ENCODE data around the gene PIM3.

Gene PIM3

DNA sequence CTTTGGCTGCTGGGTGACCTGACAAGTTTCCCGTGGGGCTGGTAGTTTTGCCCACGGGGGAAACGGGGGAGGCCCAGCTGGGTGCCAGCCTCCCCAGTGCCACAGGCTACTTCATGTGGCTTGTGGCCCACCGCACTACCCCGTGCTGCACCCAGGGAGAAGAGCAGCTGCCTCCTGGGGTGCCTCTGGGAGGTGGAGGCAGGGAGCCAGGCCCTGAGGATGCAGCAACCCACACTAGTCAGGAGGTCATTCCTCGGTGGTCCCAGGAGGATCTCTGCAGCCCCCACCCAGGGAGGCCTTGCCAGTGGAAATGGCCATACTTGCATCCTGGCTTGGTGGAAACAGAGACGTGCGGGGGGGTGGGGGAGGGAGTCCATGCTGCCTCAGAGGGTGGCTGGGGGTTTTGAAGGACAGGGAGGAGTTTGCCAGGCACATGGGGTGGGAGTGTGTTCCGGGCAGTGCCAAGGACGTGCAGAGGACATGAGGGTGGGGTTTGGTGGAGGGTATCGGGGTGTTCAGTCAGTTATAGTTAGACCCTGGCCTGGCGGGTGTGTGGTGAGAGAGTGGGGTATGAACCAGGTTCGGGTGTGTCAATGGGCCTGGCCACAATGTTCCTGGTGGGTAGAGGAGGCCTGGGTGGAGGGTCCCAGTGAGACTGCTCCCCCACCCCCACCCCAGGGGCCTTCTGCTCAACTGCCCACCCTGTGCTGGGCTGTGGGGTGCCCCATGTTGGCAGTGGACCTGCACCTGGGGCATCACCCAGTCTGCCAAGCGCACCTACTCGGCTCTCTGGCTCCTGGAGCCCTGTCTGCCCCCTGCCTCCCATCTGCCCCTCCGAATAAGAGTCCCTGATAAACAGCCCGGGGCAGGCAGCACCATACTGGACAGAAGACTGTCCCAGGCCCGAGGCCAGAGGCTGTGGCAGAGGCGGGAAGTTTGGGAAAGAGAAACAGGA is 3.8 kb downstream of the PIM3 start:
- peak; percentile 20 to 68 for DNase-seq
- Histone ChIP-seq H3K36me3 (peaks cover 17 to 35% (median 35%) of the 10 kb centered on the region in 3 donors), H3K4me3 (peak overlapping the region; percentile 6 to 81), H3K27ac (peak overlapping the region; percentile 88 to 89), H3K9me3 (no peaks in the 10 kb centered on the region), H3K4me1 (peaks cover 0 to 73% (median 46%) of the 10 kb centered on the region in 4 donors), H3K27me3 (no peaks in the 10 kb centered on the region)
- TF ChIP-seq, protein P1, sequence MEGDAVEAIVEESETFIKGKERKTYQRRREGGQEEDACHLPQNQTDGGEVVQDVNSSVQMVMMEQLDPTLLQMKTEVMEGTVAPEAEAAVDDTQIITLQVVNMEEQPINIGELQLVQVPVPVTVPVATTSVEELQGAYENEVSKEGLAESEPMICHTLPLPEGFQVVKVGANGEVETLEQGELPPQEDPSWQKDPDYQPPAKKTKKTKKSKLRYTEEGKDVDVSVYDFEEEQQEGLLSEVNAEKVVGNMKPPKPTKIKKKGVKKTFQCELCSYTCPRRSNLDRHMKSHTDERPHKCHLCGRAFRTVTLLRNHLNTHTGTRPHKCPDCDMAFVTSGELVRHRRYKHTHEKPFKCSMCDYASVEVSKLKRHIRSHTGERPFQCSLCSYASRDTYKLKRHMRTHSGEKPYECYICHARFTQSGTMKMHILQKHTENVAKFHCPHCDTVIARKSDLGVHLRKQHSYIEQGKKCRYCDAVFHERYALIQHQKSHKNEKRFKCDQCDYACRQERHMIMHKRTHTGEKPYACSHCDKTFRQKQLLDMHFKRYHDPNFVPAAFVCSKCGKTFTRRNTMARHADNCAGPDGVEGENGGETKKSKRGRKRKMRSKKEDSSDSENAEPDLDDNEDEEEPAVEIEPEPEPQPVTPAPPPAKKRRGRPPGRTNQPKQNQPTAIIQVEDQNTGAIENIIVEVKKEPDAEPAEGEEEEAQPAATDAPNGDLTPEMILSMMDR (IDR thresholded peaks at IDR 0.05) = no peak
- intact Hi-C loops (cut with DNase I; ENCODE audit: low total_unique reads) = loop anchor here (10.0 kb wide), 1 partner anchor 340 kb away; the partner anchor contains the start of gene PLXNB2

DNA sequence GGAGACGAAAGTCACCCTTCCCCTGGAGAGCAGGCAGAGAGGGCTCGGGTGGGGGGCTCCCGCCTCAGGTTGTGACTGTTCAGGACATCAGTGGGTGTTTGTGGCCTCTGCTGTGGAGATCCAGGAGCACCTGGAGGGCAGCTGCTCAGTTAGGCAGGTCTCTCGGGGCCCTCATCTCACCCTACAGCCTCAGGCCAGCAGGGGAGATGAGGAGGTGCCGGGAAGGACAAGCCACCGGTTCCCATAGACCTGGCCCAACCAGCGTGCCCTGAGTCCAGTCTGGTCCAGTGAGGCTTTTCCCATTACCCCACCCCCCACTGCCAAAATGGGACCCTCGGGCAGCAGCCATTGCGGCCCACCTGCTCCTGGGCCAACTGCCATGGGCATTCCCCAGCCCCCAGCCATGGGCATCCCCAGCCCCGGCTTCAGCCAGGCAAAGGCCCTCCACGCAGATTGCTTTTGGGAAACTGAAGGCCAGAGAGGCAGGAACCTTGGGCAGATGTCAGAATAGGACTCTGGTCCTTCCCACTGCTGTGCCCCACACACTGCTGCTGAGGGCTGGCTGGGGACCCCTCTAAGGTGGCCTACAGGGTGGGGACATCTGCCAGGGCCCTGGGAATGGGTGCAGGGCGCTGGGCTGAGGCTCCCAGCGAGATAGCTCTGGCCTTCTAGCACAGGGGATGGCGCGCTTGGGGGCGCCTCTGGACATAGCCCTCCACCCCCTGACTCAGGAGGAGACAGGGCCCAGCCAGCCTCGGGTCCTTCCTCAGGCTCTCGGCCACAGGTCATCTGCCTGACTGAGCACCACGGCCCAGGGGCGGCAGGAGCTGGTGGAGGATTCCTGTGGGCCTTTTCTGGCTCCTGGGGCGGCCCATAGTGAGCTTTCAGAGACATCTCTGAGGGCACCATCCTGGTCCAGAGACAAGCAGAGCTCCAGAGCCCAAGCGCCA is 4.8 kb downstream of the PIM3 start:
- peak; percentile 20 to 67 for DNase-seq
- Histone ChIP-seq H3K4me1 (peaks cover 0 to 69% (median 44%) of the 10 kb centered on the region in 4 donors), H3K27me3 (no peaks in the 10 kb centered on the region), H3K36me3 (peaks cover 17 to 35% (median 35%) of the 10 kb centered on the region in 3 donors), H3K27ac (peak overlapping the region; percentile 88 to 89), H3K4me3 (peak overlapping the region in 1 of 2 donors; percentile 81), H3K9me3 (no peaks in the 10 kb centered on the region)
- TF ChIP-seq, protein P1 (IDR thresholded peaks at IDR 0.05) = no peak
- intact Hi-C loops (cut with DNase I; ENCODE audit: low total_unique reads) = loop anchor here (10.0 kb wide), 1 partner anchor 339 kb away; the partner anchor contains the start of gene PLXNB2

DNA sequence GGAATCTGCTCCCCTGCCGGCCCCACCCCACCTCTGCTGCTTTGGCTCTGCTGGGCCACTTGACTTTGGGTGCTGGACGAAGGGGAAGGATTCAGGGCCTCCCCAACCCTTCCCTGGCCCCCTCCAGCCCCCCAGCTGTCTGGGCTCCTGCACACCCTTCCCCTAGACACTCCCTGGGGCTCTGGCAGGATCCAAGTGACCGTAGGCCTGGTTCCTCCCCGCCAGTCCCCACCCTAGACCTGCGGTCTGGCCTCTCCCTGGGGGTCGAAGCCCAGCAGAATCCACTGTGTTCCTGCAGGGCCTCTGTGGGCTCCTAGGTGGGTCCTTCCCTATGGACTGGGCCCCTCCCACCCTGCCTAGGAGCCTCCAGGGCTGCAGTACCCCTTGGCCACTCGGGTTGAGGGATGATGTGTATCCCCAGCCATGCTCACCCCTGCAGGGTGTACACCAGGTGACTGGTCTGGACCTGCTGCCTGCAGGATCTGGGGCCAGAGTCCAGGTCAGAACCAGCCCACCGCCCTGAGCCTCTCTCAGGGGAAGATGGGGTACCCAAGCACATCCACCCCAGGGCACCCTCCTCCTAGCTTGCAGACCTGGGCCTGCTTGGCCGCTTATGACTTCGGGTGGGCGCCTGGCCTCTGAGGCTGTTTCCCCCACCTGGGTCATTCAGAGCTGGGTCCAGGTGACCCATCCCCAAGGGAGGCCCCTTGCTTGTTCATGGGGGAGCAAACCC is 5.6 kb downstream of the PIM3 start:
- no peak overlapping the region for H3K4me3 ChIP-seq
- H3K27me3 ChIP-seq = no peaks in the 10 kb centered on the region
- TF ChIP-seq, protein P1 (IDR thresholded peaks at IDR 0.05) = no peak
- H3K27ac ChIP-seq = peak overlapping the region; percentile 88 to 89
- peaks cover 17 to 35% (median 35%) of the 10 kb centered on the region in 3 donors for H3K36me3 ChIP-seq
- peaks cover 3 to 76% (median 48%) of the 10 kb centered on the region in 4 donors for H3K4me1 ChIP-seq
- intact Hi-C loops (cut with DNase I; ENCODE audit: low total_unique reads) = loop anchor here (10.0 kb wide), 1 partner anchor 339 kb away; the partner anchor contains the start of gene PLXNB2
- DNase-seq = peak in 1 of 2 donors; percentile 18
- no peaks in the 10 kb centered on the region for H3K9me3 ChIP-seq

DNA sequence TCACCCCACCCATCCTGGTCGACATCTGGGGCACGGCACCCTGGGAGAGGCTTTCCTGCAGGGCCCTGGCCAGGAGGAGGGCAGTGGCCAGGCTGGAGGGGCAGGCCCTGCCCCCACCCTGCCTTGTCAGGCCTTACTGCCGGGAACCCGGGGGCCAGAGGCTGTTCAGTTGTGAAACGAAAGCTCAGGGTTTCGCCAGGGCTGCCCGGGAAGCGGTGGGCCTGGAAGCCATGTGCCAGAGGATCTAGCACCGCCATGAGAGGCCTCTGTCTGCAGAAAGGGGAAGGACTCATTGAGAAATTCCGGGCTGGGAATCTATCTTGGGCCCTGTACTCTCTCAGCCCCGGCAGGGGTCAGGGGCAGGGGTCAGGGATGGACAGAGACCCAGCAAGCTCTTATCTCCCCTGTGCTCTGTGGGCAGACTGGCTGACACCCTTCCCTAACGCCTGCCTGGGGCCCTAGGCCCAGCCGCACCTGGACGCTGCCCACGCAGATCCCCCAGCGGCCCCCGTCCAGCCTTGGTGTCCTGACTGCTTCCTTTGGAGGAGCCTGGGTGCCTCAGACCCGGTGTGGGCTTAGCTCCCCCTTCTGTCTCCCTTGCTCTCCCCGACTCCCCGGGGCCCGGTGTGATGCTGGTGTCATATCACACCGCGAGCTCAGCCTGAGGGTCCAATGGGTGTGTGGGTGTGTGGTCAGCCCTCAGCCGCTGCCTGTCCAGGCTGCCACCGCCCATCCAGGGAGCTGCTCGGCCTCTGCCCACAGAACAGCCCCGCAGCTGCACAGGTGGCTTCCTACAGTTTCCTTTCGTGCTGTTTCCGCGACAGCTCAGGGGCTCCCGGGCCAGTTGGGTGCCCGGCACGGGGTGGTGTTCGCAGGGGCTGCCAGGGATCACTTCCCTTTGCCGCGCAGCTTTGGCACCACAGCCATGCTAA is 6.5 kb downstream of the PIM3 start:
- Histone ChIP-seq H3K27me3 (no peaks in the 10 kb centered on the region), H3K27ac (peak overlapping the region; percentile 88 to 89), H3K36me3 (peaks cover 17 to 28% (median 28%) of the 10 kb centered on the region in 3 donors), H3K9me3 (no peaks in the 10 kb centered on the region), H3K4me3 (peak overlapping the region in 1 of 2 donors; percentile 27), H3K4me1 (peaks cover 7 to 76% (median 55%) of the 10 kb centered on the region in 4 donors)
- intact Hi-C loops (cut with DNase I; ENCODE audit: low total_unique reads) = loop anchor here (10.0 kb wide), 1 partner anchor 338 kb away; the partner anchor contains the start of gene PLXNB2
- TF ChIP-seq, protein P1 (IDR thresholded peaks at IDR 0.05) = no peak
- peak; percentile 62 to 75 for DNase-seq
